ENCODE results near the gene KLK12. TPM values are rescaled to one million over a fixed set of nuclear protein-coding genes. Genes with fewer than 3 reads are reported as not detected.

KLK12 gene
- total and polyA plus RNA-seq, 2 of the 13 experiments (the other 11 are each of a cell fraction or from before 2014, with no cell fraction given) = not detected

- TF ChIP-seq CTCF (CRISPR knock-in tag; IDR thresholded peaks at IDR 0.05) = peak; percentile 61
These were observed 13.7 kb downstream of the KLK12 start (continued) for GRCh38 chr19:51020988-51021651.

DNA sequence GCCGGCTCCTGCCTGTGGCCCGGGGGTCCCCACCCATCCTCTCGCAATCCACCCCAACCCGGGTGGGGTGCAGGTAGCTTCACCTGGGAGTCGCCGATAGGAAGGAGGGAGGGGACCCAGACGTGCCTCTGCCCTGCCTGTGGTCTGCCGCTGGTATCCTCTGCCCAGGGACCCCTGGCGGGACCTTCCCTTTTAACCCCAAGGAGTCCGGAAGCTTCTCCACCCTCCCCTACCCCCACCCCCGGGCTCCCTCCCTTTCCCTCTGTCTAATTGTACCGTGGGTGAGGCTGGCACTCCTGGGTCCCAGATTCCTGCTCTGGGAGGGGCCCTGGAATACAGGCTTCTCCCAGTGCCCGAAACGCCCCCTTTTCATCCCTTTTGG is 15.3 kb downstream of the KLK12 start, which contains the start of gene KLK10:
Gene KLK10 (minus strand): TSS at position 166 of the 382 bp plus-strand sequence. CDS start 579 bp downstream, outside the sequence.
- peaks cover 5 to 41% of the 10 kb centered on the region in 2 experiments; a peak in 4 of 5 replicates for H3K27me3 ChIP-seq (ENCODE audit: control insufficient read depth in 1 of 2, insufficient read depth in 2 of 2, low read length in 2 of 2)
- H3K4me3 ChIP-seq (replicated peaks in 1 of 3; ENCODE audit: insufficient read depth in 1 of 3, low read depth in 2 of 3, low read length in 3 of 3) = peak within 1 kb of the TSS in 2 of 3 experiments; percentile 10 to 50; a peak in 2 of 6 replicates
- FAIRE-seq (no peak), ATAC-seq (no peak), DNase-seq (ENCODE audit: low spot score) (no peak)
- H3K9ac ChIP-seq (ENCODE audit: insufficient read depth, low read depth, low read length) = no peak within 1 kb of the TSS
- H3K9me3 ChIP-seq (ENCODE audit: low read length) = no peaks in the 10 kb centered on the region
- 7% methylated on average over 6 of the region's 14 CpGs for WGBS (ENCODE audit: low lambda C conversion rate)
- 0 out of 2 replicates have a peak, but pooled peaks cover 4% of the 10 kb centered on the region for H3K4me1 ChIP-seq (ENCODE audit: insufficient read depth, low read length)
- ChIA-PET POLR2A (no interaction called here), CTCF (ENCODE audit: low intra/inter-chr PET ratio, low total read pairs) (no interaction called here)
- intact Hi-C loops (cut with micrococcal nuclease; ENCODE audit: unreplicated experiment) = loop anchor here (10.0 kb wide), 1 partner anchor 85 kb away; no protein-coding TSS in a partner anchor
- peak within 1 kb of the TSS; percentile 39; the same call in 1 of the 2 replicates for H3K4me2 ChIP-seq (ENCODE audit: low read depth, low read length)
- H4K20me1 ChIP-seq (ENCODE audit: insufficient read depth, low read length) = no peaks in the 10 kb centered on the region
- no TSS peak for BruUV-seq (replicated peaks)
- H2AFZ ChIP-seq (ENCODE audit: low read length) = no peak within 1 kb of the TSS
- in situ Hi-C loops (cut with HindIII; ENCODE audit: extremely low pct_ligation_motif_present, low pct_unique_long_range_greater_than_20kb) = loop anchor here (5.0 kb wide), 2 partner anchors 73 to 87 kb away; no protein-coding TSS in a partner anchor
- H3K27ac ChIP-seq (ENCODE audit: extremely low read length, insufficient read depth, low read length) = no peak within 1 kb of the TSS
- no peaks in the 10 kb centered on the region for H3K36me3 ChIP-seq (replicated peaks in 1 of 2; ENCODE audit: control insufficient read depth in 1 of 2, insufficient read depth in 2 of 2, low read length in 2 of 2)
- no peaks in the 10 kb centered on the region for H3K79me2 ChIP-seq (ENCODE audit: insufficient read depth, low read length)
- no peak for TF ChIP-seq RCOR2 (CRISPR knock-in tag; IDR thresholded peaks at IDR 0.05)
- TF ChIP-seq RFX1 (IDR thresholded peaks at IDR 0.05) = no peak
- no peak for TF ChIP-seq BHLHE40 (IDR thresholded peaks at IDR 0.05; ENCODE audit: low read length)
- TF ChIP-seq, protein P1, sequence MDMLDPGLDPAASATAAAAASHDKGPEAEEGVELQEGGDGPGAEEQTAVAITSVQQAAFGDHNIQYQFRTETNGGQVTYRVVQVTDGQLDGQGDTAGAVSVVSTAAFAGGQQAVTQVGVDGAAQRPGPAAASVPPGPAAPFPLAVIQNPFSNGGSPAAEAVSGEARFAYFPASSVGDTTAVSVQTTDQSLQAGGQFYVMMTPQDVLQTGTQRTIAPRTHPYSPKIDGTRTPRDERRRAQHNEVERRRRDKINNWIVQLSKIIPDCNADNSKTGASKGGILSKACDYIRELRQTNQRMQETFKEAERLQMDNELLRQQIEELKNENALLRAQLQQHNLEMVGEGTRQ (IDR thresholded peaks at IDR 0.05; ENCODE audit: low read depth, low read length) = no peak
- TF ChIP-seq, protein P1 (CRISPR knock-in tag; IDR thresholded peaks at IDR 0.05; ENCODE audit: borderline replicate concordance) = no peak
- no peak for TF ChIP-seq ZNF367 (CRISPR knock-in tag; IDR thresholded peaks at IDR 0.05; ENCODE audit: borderline replicate concordance)
- no peak for TF ChIP-seq ZNF33B (CRISPR knock-in tag; IDR thresholded peaks at IDR 0.05)
- TF ChIP-seq AHR (CRISPR knock-in tag; IDR thresholded peaks at IDR 0.05) = no peak
- TF ChIP-seq SALL1 (CRISPR knock-in tag; IDR thresholded peaks at IDR 0.05) = no peak
- no peak for TF ChIP-seq PCBP2 (optimal IDR thresholded peaks at IDR 0.05; ENCODE audit: low read depth, low read length, poor library complexity, severe bottlenecking)
- TF ChIP-seq POLR2AphosphoS5 (IDR thresholded peaks at IDR 0.05; ENCODE audit: low read depth, low read length) = no peak
- no peak for TF ChIP-seq PHF8 (CRISPR knock-in tag; IDR thresholded peaks at IDR 0.05)
- no peak for TF ChIP-seq ZNF317 (CRISPR knock-in tag; IDR thresholded peaks at IDR 0.05)
- TF ChIP-seq KLF12 (CRISPR knock-in tag; IDR thresholded peaks at IDR 0.05; ENCODE audit: borderline replicate concordance) = no peak
- no peak for TF ChIP-seq MTERF4 (CRISPR knock-in tag; IDR thresholded peaks at IDR 0.05)
- no peak for TF ChIP-seq ZIK1 (CRISPR knock-in tag; IDR thresholded peaks at IDR 0.05; ENCODE audit: borderline replicate concordance, low read depth)
- no peak for TF ChIP-seq SP5 (CRISPR knock-in tag; IDR thresholded peaks at IDR 0.05; ENCODE audit: borderline replicate concordance, low read depth)
- no peak for TF ChIP-seq ARNT2 (CRISPR knock-in tag; IDR thresholded peaks at IDR 0.05; ENCODE audit: low read depth)

All from HepG2 (cell line).